GM21619 (cell line): ENCODE results near the gene NELFCD.
A peak's percentile ranks its signal among the peaks of the same experiment; 100 is the strongest.

Source experiments
- ATAC-seq: cut with Tn5 transposase; IDR thresholded peaks from one replicate; pipeline ENCODE4 v1.9.1; 2021; ENCODE audit not compliant: unreplicated experiment

NELFCD gene

GRCh38 chr20:59042796-59043631 lies 62.0 kb downstream of the NELFCD start:
- peak; percentile 87 for ATAC-seq

GRCh38 chr20:59043698-59044097 lies 62.6 kb downstream of the NELFCD start:
- no peak for ATAC-seq

GRCh38 chr20:59044295-59044694 lies 63.2 kb downstream of the NELFCD start:
- ATAC-seq, result no peak
